Activated CD4-positive, alpha-beta memory T cell treated with anti-CD3 and anti-CD28 coated beads, Interleukin-2, amount 10 ng/mL, durations not matched to agents 7 days and 5 days (primary cell): Measurements from ENCODE around the gene ZNF232. TPM values are rescaled to one million over a fixed set of nuclear protein-coding genes. Genes with fewer than 3 reads are reported as not detected.
"Not testable (repeated sequence)": the region's sequence is repeated elsewhere in the genome, so short reads cannot be mapped to it uniquely, and the experiment has no call there.

Source experiments
- CTCF ChIA-PET: fragments of 350-600 bp; sonication (Branson Sonifier 250); formaldehyde crosslinking; loops from one replicate; lab custom pipeline; 2021; ENCODE audit warnings: antibody characterized with exemption, inconsistent platforms; lab: Charles Lee
- POLR2A ChIA-PET: fragments of 350-600 bp; sonication (Branson Sonifier 250); formaldehyde crosslinking; loops from one replicate; lab custom pipeline; 2021; ENCODE audit warnings: antibody characterized with exemption; lab: Charles Lee
- DNase-seq: peaks from one replicate; pipeline ENCODE4 v3.0.0-alpha.2; 2020
- H3K27ac Mint-ChIP-seq: one replicate; pipeline ENCODE4 v1.8.0; 2021; ENCODE audit warnings: mild to moderate bottlenecking, mixed read lengths
- H3K27me3 Mint-ChIP-seq: one replicate; pipeline ENCODE4 v1.8.0; 2021; ENCODE audit warnings: mixed read lengths
- H3K36me3 Mint-ChIP-seq: one replicate; pipeline ENCODE4 v1.8.0; 2021; ENCODE audit warnings: low read depth, mixed read lengths
- H3K4me1 Mint-ChIP-seq: one replicate; pipeline ENCODE4 v1.8.0; 2021; ENCODE audit warnings: mixed read lengths
- H3K4me3 Mint-ChIP-seq: one replicate; pipeline ENCODE4 v1.8.0; 2021; ENCODE audit warnings: mild to moderate bottlenecking, mixed read lengths
- H3K9me3 Mint-ChIP-seq: one replicate; pipeline ENCODE4 v1.8.0; 2021; ENCODE audit warnings: mixed read lengths
- total RNA-seq, 2 experiments: library from RNA; stranded (reverse); gene quantifications; one replicate each; pipeline ENCODE4 v1.2.3, GENCODE V29; 2021

Gene ZNF232
- total RNA-seq, 2 experiments from 2014 or later: 6.4 to 6.7 TPM

- H3K27ac Mint-ChIP-seq, H3K27me3 Mint-ChIP-seq, H3K9me3 Mint-ChIP-seq, H3K4me3 Mint-ChIP-seq, H3K4me1 Mint-ChIP-seq, H3K36me3 Mint-ChIP-seq, POLR2A ChIA-PET, CTCF ChIA-PET, DNase-seq: not testable (repeated sequence)
These were observed 22.3 kb upstream of the ZNF232 start for GRCh38 chr17:5133961-5134360.

- ChIA-PET CTCF (interaction anchor here (0.6 kb wide), 1 partner anchor 81 kb away, joined by 3 read pairs; no protein-coding TSS in a partner anchor), POLR2A (no interaction called here)
- Mint-ChIP-seq H3K9me3 (no peaks in the 10 kb centered on the region), H3K4me3 (no peak overlapping the region), H3K27me3 (peaks cover 3% of the 10 kb centered on the region), H3K4me1 (no peaks in the 10 kb centered on the region), H3K27ac (no peak overlapping the region), H3K36me3 (no peaks in the 10 kb centered on the region)
- DNase-seq: no peak
These were observed 21.6 kb upstream of the ZNF232 start for GRCh38 chr17:5133311-5133710.

- H3K9me3 Mint-ChIP-seq, H3K36me3 Mint-ChIP-seq, H3K27ac Mint-ChIP-seq, CTCF ChIA-PET, H3K4me3 Mint-ChIP-seq, H3K4me1 Mint-ChIP-seq, H3K27me3 Mint-ChIP-seq, POLR2A ChIA-PET: not testable (repeated sequence)
- DNase-seq: peak; percentile 14
These were observed 21.0 kb upstream of the ZNF232 start for GRCh38 chr17:5132503-5133225.

GRCh38 chr17:5131799-5132502, 20.3 kb upstream of the ZNF232 start:
- H3K27me3 Mint-ChIP-seq, H3K9me3 Mint-ChIP-seq, H3K4me1 Mint-ChIP-seq, POLR2A ChIA-PET, H3K4me3 Mint-ChIP-seq, CTCF ChIA-PET, H3K36me3 Mint-ChIP-seq, H3K27ac Mint-ChIP-seq: not testable (repeated sequence)
- peak; percentile 12 for DNase-seq

GRCh38 chr17:5131146-5131715, 19.6 kb upstream of the ZNF232 start:
- no peaks in the 10 kb centered on the region for H3K4me1 Mint-ChIP-seq
- no peaks in the 10 kb centered on the region for H3K9me3 Mint-ChIP-seq
- no peaks in the 10 kb centered on the region for H3K36me3 Mint-ChIP-seq
- H3K27ac Mint-ChIP-seq: no peak overlapping the region
- peaks cover 3% of the 10 kb centered on the region for H3K27me3 Mint-ChIP-seq
- POLR2A ChIA-PET: no interaction called here
- peak; percentile 6 for DNase-seq
- CTCF ChIA-PET: no interaction called here
- H3K4me3 Mint-ChIP-seq: no peak overlapping the region

- CTCF ChIA-PET, POLR2A ChIA-PET, H3K4me1 Mint-ChIP-seq, H3K4me3 Mint-ChIP-seq, H3K9me3 Mint-ChIP-seq, H3K27ac Mint-ChIP-seq, DNase-seq, H3K27me3 Mint-ChIP-seq, H3K36me3 Mint-ChIP-seq: not testable (repeated sequence)
These were observed 19.0 kb upstream of the ZNF232 start for GRCh38 chr17:5130687-5131086.

- H3K9me3 Mint-ChIP-seq, H3K27ac Mint-ChIP-seq, H3K27me3 Mint-ChIP-seq, DNase-seq, CTCF ChIA-PET, H3K4me1 Mint-ChIP-seq, H3K4me3 Mint-ChIP-seq, POLR2A ChIA-PET, H3K36me3 Mint-ChIP-seq: not testable (repeated sequence)
These were observed 18.6 kb upstream of the ZNF232 start for GRCh38 chr17:5130261-5130660.

GRCh38 chr17:5129770-5130169, 18.1 kb upstream of the ZNF232 start:
- POLR2A ChIA-PET, H3K27ac Mint-ChIP-seq, DNase-seq, H3K4me3 Mint-ChIP-seq, H3K27me3 Mint-ChIP-seq, H3K9me3 Mint-ChIP-seq, H3K36me3 Mint-ChIP-seq, CTCF ChIA-PET, H3K4me1 Mint-ChIP-seq: not testable (repeated sequence)

GRCh38 chr17:5128905-5129535, 17.3 kb upstream of the ZNF232 start:
- Mint-ChIP-seq H3K27ac (no peak overlapping the region), H3K4me1 (no peaks in the 10 kb centered on the region), H3K4me3 (no peak overlapping the region), H3K9me3 (no peaks in the 10 kb centered on the region), H3K27me3 (peaks cover 12% of the 10 kb centered on the region), H3K36me3 (no peaks in the 10 kb centered on the region)
- ChIA-PET POLR2A (no interaction called here), CTCF (no interaction called here)
- DNase-seq: no peak

- H3K36me3 Mint-ChIP-seq: not testable (repeated sequence)
These were observed 16.7 kb upstream of the ZNF232 start for GRCh38 chr17:5128387-5128786.

GRCh38 chr17:5127910-5128309, 16.2 kb upstream of the ZNF232 start:
- Mint-ChIP-seq H3K36me3 (no peaks in the 10 kb centered on the region), H3K27me3 (peaks cover 18% of the 10 kb centered on the region), H3K4me3 (no peak overlapping the region), H3K4me1 (no peaks in the 10 kb centered on the region), H3K27ac (no peak overlapping the region), H3K9me3 (no peaks in the 10 kb centered on the region)
- CTCF ChIA-PET: no interaction called here
- POLR2A ChIA-PET: no interaction called here
- no peak for DNase-seq

More at GRCh38 chr17:5128387-5128786, 16.7 kb upstream of the ZNF232 start:
- H3K27ac Mint-ChIP-seq, H3K4me1 Mint-ChIP-seq, CTCF ChIA-PET, DNase-seq, H3K9me3 Mint-ChIP-seq, POLR2A ChIA-PET, H3K4me3 Mint-ChIP-seq: not testable (repeated sequence)
- peaks cover 18% of the 10 kb centered on the region for H3K27me3 Mint-ChIP-seq

GRCh38 chr17:5126719-5127488, 15.2 kb upstream of the ZNF232 start:
- Mint-ChIP-seq H3K36me3 (no peaks in the 10 kb centered on the region), H3K4me3 (no peak overlapping the region), H3K4me1 (no peaks in the 10 kb centered on the region), H3K9me3 (no peaks in the 10 kb centered on the region), H3K27ac (no peak overlapping the region), H3K27me3 (peaks cover 24% of the 10 kb centered on the region)
- DNase-seq: no peak
- POLR2A ChIA-PET: no interaction called here
- CTCF ChIA-PET: no interaction called here

GRCh38 chr17:5124896-5125295, 13.2 kb upstream of the ZNF232 start:
- H3K27ac Mint-ChIP-seq, DNase-seq, H3K36me3 Mint-ChIP-seq, H3K4me1 Mint-ChIP-seq, H3K9me3 Mint-ChIP-seq, POLR2A ChIA-PET, CTCF ChIA-PET, H3K4me3 Mint-ChIP-seq: not testable (repeated sequence)
- H3K27me3 Mint-ChIP-seq: peaks cover 38% of the 10 kb centered on the region
